CD4-positive, alpha-beta T cell treated with Interleukin-12 subunit alpha and Interleukin-12 subunit beta, for 1 hour (primary cell): ENCODE data around the gene B4GALT1.
"Not testable (repeated sequence)": the region's sequence is repeated elsewhere in the genome, so short reads cannot be mapped to it uniquely, and the experiment has no call there.

Experiments used
- DNase-seq: peaks from one replicate; pipeline ENCODE4 v3.0.0-alpha.2; 2020

The B4GALT1 gene

GRCh38 chr9:33161589-33162132 lies 5.5 kb downstream of the B4GALT1 start:
- DNase-seq: no peak

DNA sequence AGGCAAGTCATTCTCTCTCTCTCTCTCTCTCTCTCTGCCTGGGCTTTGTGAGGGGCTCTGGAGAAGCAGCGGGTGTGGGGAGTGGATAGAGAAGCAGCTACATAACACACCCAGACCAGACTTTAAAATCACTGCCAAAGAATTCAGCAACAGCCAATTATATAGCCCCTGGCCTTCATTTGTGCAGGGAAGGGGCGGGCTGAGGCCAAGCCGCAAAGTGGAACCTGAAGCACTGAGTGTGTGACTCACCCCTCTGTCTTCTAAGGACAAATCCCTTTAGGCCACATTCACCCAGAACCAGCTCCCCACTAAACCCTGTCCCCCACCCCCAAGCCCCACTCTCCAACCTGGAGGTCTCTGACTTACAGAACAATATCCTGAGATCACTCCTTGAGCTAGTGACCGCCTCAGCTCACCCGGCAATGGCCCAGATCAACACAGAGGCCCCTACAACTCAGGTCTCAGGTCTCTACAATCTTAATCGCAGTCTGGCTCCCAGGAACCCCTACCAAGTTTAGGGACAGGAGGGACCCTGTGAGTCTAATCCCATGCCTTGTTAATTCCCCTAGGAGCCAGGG lies 6.0 kb downstream of the B4GALT1 start:
- peak; percentile 68 for DNase-seq

- DNase-seq: not testable (repeated sequence)
These were observed 6.7 kb downstream of the B4GALT1 start for GRCh38 chr9:33160446-33160845.

DNA sequence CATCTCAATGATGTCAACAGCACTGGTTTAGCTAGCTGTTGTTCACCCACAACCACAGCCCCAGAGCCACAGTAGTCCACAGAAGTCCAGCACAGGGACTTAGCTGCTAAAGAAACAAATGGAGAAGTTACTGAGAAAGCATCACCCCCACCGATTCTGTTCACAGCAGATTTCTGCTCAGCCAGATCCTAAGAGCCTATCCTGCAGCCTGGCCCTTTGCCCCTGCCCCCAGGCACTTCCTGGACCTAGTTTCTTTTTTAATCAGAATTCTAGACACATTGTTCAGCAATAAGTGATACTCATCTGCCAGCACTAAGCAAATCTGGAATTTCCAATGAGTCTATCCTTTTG lies 7.4 kb downstream of the B4GALT1 start:
- DNase-seq: peak; percentile 72

DNA sequence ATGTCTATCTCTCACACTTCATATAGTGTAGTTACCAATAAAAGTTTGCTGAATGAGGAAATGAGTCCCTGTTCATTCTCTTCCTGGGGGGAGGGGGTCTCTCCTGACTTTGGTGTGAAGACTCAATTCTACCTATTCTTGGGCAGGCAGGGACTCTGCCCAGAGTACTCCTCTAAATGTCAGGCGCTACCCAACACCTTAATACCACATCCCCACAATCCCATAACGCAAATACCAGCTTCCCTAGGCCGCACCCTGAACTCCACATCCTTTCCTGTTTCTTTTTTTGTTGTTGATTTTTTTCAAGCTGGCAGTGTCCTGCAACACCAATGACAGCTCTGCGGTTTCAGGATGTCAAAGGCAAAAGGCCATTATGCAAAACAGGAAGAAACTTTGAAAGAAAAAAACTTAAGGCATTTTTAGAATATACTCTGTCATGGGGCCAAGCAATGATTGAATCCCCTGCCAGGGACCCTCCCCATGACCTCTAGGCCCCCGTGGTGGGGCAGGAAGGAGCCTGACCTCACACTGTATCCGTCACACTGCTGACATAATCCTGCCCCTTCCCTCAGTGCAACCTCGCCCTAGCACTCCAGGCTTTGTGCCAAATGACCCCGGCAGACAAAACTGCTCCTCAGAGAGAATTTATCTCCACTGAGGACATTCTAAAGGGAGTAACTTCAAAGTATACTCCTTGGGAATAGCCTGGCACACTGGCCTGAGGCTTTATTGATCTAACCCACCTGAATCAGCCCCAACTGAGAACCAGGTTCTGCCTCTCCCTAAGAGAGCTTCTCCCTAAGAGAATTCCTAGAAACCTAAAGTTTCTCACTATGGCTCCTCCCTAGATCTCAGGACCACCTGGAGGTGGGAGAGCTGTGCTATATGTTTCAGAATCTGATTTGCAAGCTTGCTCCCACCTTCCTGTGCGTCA lies 8.0 kb downstream of the B4GALT1 start:
- DNase-seq: peak; percentile 66

- DNase-seq: no peak
These were observed 8.9 kb downstream of the B4GALT1 start for GRCh38 chr9:33157960-33158842.

- DNase-seq: no peak
These were observed 11.7 kb downstream of the B4GALT1 start for GRCh38 chr9:33155393-33155792.

GRCh38 chr9:33154371-33154770 lies 12.8 kb downstream of the B4GALT1 start:
- DNase-seq: no peak

DNA sequence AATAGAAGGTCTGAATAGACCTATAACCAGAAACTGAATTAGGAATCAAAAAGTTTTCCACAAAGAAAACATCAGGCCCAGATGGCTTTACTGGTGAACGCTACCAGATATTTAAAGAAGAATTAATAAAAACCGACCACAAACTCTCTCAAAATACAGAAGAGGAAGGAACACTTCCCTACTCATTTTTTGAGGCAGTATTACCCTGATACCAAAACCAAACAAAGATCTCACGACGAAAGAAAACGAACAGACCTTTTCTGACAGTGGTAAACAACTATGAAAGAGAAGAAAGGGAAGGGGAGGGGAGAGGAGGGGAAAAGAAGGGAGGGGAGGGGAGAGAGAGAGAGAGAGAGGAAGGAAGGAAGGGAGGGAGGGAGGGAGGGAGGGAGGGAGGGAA lies 13.5 kb downstream of the B4GALT1 start:
- DNase-seq: no peak

GRCh38 chr9:33153001-33153400 lies 14.1 kb downstream of the B4GALT1 start:
- DNase-seq: no peak

GRCh38 chr9:33151601-33152000 lies 15.5 kb downstream of the B4GALT1 start:
- DNase-seq: no peak

- no peak for DNase-seq
These were observed 16.1 kb downstream of the B4GALT1 start for GRCh38 chr9:33151007-33151557.

DNA sequence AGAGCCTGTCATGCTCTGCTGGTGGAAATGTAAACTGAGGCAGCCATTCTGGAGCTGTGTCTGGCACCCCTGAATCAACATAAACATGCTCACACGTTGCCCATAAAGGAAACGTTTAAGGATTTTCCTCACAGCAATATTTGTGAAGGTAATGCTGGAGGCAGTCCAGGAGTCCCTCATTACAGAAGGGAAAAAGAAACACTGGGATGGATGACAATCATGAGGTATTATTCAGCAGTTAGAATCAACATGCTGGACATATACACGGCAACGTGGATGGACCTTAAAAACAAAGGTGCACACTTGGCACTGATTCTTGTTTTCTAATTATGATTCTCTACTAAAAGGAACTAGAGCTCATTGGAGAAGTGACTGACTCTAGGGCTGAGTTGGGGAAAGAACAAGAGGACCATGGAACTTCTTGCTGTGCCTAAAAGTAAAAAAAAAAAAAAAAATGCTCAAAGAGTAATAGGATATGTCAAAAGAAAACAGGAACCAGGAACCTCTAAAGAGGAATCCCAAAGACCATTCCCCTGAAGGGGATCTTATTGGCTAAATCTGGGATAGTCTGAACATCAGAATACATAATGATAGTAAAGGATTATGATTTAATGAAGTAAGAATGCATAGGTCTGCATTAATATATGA lies 18.6 kb downstream of the B4GALT1 start:
- DNase-seq: no peak

- no peak for DNase-seq
These were observed 19.5 kb downstream of the B4GALT1 start for GRCh38 chr9:33147416-33148169.

DNA sequence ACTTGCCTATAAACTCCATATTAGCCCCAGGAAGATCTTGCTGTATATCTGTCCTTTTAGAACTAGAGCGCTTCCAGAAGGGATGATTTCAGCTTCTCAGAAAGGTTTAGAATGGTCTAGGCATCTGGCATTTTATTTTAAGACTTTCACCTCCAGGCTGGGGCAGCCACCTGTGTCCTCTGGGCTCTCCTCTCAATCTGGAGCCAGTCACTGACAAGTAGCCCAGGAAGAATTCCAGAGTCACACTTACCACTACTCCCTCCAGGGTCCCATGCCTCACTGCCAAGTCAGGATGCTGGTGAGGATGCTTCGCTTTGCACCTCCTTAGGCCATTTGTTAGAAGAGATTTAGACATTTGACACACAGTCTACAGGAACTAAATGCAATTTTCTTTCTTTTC lies 20.8 kb downstream of the B4GALT1 start:
- DNase-seq: no peak

GRCh38 chr9:33144551-33144950 lies 22.6 kb downstream of the B4GALT1 start:
- DNase-seq: no peak

DNA sequence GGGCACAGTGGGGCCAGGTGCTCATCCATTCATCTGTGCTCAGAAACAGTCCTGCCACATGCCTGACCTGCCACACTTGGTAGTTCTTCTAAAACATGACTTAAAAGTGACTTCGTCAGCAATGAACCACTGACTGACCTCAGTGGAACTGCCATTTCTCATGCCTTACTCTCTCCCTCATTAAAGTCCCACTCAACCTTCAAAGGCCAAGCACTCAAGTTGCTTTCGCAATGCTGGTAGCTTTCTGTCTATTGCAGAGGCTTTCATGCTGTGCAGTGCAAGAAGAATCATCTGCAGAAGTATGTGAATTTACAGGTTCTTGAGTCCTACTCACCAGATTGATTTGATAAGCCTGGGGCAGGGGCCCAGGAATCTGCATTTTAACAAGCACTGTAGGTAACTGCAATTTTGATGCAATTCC lies 23.9 kb downstream of the B4GALT1 start:
- no peak for DNase-seq

- no peak for DNase-seq
These were observed 24.6 kb downstream of the B4GALT1 start for GRCh38 chr9:33142535-33142934.

DNA sequence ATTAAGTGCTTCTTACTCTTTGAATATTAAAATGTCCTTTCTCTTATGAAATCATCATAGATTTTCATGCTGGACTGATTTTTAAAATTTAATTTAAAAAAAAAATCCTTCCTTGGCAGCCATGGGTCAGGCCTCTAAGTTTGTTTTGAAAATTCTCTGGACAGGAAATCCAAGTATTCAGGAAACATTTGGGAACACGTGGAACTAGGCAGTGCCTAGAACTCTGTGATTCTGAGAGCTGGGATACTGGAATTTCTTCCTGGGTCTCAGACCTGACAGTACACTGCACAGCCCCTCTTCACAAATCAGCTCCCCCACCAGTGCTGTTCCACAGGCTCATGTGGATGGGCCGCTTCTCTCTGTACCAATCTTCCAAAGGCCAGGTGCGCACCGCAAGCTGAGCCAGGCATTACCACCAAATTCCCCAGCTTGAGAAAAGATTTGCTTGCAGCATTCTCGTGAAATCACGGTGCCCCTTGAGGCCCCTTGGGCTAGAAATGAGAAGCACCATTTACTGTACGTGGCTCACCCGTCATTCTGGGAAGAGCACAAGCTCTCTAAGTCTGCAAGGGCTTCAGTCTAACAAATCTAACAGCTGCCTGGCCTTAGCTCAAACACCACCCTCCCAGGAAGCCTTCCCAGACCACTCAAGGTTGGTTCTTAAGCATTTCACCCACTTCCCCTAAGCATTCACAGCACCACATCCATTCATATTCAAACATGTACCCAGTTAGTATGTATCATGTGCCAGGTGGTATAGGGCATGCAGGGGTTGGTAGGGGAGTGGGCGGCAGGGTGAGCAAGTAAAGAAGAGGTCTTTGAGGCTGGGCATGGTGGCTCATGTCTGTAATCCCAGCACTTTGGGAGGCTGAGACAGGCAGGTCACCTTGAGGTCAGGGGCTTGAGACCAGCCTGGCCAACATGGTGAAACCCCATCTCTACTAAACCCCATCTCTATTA lies 26.5 kb downstream of the B4GALT1 start:
- no peak for DNase-seq
